Fibroblast of skin of right biceps (primary cell): Measurements from ENCODE around the gene INSRR.
A peak's percentile ranks its signal among the peaks of the same experiment; 100 is the strongest.

ENCODE experiments used
- DNase-seq: peaks from one replicate; pipeline ENCODE4 v3.0.0-alpha.2; 2013

Gene INSRR

DNA sequence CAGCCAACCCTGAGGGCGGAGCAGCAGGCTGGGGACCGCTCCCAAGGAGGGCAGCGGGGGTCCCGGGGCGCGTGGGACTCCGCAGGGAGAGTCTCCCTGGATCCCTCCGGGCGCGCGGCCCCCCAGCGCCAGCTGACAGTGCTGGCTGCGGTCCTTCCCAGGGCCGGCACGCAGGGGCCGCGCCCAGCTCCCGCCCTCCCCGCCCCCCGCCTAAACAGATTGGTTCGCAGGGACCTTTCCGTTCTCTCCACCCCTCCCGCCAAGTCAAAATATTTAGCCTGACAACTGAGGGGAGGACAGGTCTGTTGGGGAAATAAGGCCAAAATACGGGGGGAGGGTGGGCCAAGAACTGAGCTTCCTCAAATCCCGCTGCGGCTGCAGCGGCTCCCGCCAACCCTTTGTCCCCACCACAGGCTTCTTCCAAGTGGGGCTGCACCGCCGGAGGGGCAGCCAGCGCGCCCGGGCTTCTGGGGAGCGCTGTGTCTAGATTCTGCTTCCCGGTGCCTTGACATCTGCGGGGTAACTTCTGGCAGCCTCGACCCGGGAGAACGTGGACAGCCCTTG, at the start of gene INSRR:
Gene INSRR (minus strand): TSS at position 159 of the 564 bp plus-strand sequence. CDS start 496 bp downstream, outside the sequence.
- DNase-seq: no peak

GRCh38 chr1:156908541-156908940, 49.6 kb upstream of the INSRR start:
- DNase-seq: no peak

GRCh38 chr1:156906206-156906906, 47.4 kb upstream of the INSRR start:
- DNase-seq: no peak

DNA sequence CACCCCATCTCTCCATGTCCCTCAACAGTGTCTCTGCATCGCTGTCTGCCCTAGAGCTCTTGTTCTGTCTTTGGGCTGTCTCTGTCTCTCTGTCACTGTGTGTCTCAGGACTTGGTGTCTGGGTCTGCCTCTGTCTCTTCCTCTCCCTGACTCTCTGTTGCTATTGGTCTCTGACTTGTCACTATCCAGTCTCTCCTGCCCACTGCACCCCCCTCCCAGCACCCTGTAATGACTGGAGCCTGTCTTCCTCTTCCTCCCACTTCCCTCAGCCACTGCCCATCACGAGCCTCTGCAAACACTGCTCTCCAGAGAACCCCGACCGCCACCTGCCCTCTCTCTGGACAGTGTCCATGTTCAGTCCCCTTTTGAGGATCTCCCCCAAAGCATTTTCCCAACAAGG, 46.7 kb upstream of the INSRR start:
- DNase-seq: no peak

DNA sequence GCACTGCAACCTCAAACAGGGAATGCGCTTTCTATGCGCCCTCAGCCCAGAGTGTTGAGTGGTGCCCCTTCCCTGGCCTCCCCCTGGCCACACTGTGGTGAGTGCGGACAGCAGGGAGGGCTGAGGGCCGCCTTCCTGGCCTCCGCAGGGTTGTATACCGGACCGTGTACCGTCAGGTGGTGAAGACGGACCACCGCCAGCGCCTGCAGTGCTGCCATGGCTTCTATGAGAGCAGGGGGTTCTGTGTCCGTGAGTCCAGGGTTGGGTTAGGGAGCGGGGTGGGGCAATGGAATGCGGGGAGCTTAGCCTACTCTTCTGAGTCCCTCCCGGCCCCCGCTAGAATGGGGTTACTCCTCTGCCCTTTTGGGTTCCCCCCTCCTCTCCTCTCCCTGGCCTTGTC, 46.3 kb upstream of the INSRR start:
- DNase-seq: no peak

- no peak for DNase-seq
These were observed 45.5 kb upstream of the INSRR start for GRCh38 chr1:156904187-156904959.

- no peak for DNase-seq
These were observed 44.6 kb upstream of the INSRR start for GRCh38 chr1:156903328-156904091.

- DNase-seq: peak; percentile 81
These were observed 43.3 kb upstream of the INSRR start for GRCh38 chr1:156901966-156902915.

GRCh38 chr1:156901590-156901900, 42.6 kb upstream of the INSRR start:
- DNase-seq: no peak

DNA sequence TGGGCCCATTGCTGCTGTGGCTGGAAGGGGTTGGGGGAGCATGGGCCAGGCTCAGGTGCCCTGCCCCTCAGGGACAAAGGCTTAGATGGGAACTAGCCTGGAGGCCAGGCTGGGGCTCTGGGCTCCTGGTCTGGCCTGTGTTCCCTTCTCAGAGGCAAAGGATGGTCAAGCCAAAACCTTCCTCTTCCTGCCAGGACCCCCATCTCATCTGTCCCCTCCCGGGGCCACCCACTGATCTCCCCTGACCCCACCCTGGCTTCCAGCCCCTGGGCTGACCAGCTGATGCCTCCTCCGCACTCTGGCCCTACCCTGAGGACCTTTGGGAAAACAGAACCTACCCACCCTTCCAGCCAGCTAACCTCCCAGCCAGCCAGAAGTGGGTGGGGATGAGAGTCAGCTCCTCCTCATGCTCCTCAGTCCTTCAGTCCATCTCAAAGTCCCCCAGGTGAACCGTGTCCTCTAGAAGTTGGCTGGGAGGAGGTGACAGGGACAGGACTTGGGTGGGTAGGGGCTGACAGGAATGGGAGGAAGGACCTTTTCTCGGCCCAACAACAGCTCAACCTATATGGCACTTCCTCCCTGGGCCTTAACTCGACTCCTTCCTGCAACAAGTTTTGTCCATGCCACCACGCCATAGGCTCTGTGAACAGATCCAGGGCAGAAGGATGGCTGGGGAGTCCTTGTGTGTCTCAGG, 42.1 kb upstream of the INSRR start:
- DNase-seq: no peak

GRCh38 chr1:156899956-156900718, 41.2 kb upstream of the INSRR start:
- DNase-seq: peak; percentile 76

DNA sequence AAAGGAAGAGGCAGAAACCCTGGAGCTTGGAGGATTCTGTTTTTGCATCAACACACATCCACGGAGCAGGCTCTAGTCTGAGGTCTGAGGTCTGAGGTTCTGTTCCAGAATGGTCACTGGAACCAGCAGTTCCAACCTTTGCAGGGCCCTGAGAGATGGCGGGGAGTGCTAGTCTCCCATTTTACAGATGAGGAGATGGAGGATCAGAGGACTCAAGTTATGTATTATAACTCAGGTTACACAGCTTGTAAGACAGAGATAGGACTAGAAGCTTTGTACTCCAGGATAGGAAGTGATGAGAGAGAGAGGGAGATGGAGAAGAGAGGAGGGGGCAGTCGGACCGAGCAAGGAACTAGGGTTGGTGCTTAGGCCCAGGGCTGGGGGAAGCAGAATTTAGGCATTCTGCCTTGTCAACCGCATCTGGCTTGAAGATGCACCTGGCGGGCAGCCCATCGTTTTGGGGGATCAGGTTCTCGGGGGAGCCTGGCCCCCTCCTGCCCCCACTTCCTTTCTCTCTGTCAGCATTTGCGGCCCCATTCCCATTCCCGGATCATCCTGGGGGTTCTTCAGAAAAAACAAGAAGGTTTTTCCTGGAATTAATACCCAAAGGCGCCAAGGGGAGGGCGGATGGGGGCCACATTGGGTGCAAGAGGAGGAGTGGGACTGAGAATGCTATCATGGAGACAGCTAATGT, 40.2 kb upstream of the INSRR start:
- DNase-seq: no peak

GRCh38 chr1:156898161-156898566, 39.2 kb upstream of the INSRR start:
- DNase-seq: peak; percentile 75

- DNase-seq: peak; percentile 83
These were observed 38.3 kb upstream of the INSRR start for GRCh38 chr1:156897078-156897825.

DNA sequence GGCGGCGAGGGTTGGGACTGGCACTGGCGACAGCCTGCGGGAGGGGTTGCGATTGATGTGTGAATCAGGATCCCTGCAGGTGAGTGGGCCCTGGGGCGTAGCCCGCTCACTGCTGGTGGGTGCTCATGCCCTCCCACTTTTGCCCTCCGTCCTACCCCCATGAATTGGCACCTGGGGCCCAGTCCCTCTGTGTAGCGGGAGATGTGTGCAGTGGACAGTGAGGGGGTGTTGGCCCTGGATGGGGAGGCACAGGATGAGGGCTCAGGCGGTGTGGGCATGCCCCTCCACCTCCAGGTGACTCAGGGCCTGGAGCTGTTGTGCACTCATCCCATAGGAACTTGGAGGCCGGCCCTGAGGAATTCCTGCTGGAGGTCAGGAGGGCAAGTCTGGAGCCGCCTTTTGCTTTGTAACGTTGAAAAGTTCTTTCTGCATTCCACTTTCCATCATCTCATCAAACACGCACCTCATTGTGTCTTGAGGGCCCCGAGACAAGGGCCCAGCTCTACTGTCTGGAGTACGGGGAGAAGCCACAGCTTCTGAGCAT, 37.6 kb upstream of the INSRR start:
- peak; percentile 97 for DNase-seq

- DNase-seq: no peak
These were observed 37.0 kb upstream of the INSRR start for GRCh38 chr1:156895927-156896326.

DNA sequence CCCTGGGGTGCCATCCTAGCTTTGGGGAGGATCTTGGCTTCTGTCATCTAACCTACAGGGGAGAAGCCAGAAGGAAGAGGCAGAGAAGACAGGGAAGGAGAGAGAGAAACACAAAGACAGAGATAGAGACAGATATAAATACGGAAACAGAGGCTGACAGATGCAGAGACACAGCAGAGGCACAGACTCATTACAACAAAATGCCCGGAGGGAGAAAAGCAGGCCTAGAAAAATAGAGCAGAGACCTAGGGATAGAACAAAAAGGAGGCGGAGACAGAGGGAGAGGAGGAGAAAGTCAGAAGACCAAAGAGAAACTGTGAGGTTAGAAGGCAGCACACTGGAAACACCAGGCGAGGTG, 36.5 kb upstream of the INSRR start:
- DNase-seq: peak; percentile 51

GRCh38 chr1:156894711-156895454, 36.0 kb upstream of the INSRR start:
- DNase-seq: peak; percentile 66
